Right atrium auricular region (tissue), 2 donors: ENCODE measurements around the gene ABCC4. TPM values are rescaled to one million over a fixed set of nuclear protein-coding genes. Genes with fewer than 3 reads are reported as not detected.

Experiments
- DNase-seq: peaks from one replicate; pipeline ENCODE4 v3.0.0-alpha.2; 2019; ENCODE audit warnings: low spot score
- H3K27ac ChIP-seq, 2 donors: fragments of 200-600 bp; sonication (generic); 1 replicate in 1 of 2; 2 replicates in 1 of 2; pipeline ENCODE4 v1.5.1; 2016 to 2019
- H3K27me3 ChIP-seq, 2 donors: fragments of 200-600 bp; sonication (generic); one replicate each; pipeline versions ENCODE4 v1.5.1 to v1.6.0; 2017 to 2019
- H3K36me3 ChIP-seq: fragments of 200-600 bp; sonication (generic); one replicate; pipeline ENCODE4 v1.5.1; 2016
- H3K4me1 ChIP-seq, 2 donors: fragments of 200-600 bp; sonication (generic); one replicate each; pipeline versions ENCODE4 v1.5.1 to v1.6.0; 2017 to 2019
- H3K4me3 ChIP-seq, 2 donors: fragments of 200-600 bp; sonication (generic); 1 replicate in 1 of 2; 2 replicates in 1 of 2; pipeline ENCODE4 v1.5.1; 2017 to 2019; ENCODE audit warnings: mild to moderate bottlenecking in 1 of 2, moderate library complexity in 1 of 2
- H3K9me3 ChIP-seq, 2 donors: fragments of 200-600 bp; sonication (generic); one replicate each; pipeline ENCODE4 v1.5.1; 2019
- CTCF ChIP-seq, 2 donors: fragments of 200-600 bp; sonication (generic); IDR thresholded peaks; one replicate each; pipeline ENCODE4 v1.5.1; 2019; ENCODE audit warnings: antibody characterized with exemption in 2 of 2
- total RNA-seq, 2 donors: library from RNA; depleted of rRNA; stranded (reverse); fragments of >200 nt; gene quantifications; one replicate each; pipeline ENCODE4 v1.1.0, GENCODE V29; 2016

The ABCC4 gene
- total RNA-seq, 2 donors from 2014 or later = 3.0 to 4.2 TPM

DNA sequence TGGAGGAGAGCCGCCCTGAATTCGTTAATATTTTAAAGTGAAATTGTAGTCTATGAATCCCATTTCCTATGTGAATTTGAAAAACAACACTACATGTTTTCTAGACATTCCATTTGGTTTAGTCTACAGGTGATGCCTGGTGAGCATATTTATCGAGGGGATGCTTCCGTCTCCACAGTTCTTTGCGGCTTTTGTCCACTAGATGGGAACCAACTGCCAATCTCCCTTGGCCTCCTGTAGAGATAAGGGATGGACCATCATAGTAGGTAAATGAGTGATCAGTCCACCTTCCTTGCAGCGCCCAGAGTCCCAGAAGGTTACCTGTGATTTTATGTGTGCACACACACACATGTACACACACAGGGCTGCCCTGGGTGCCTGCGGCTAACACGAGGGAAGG lies 299.1 kb downstream of the ABCC4 start:
- H3K36me3 ChIP-seq = no peaks in the 10 kb centered on the region
- H3K4me3 ChIP-seq = no peak overlapping the region
- peaks cover 0 to 10% of the 10 kb centered on the region in 2 donors for H3K4me1 ChIP-seq
- no peak for TF ChIP-seq CTCF (IDR thresholded peaks at IDR 0.05)
- no peak overlapping the region for H3K27ac ChIP-seq
- peaks cover 0 to 5% of the 10 kb centered on the region in 2 donors for H3K27me3 ChIP-seq
- no peak for DNase-seq
- H3K9me3 ChIP-seq = no peaks in the 10 kb centered on the region

DNA sequence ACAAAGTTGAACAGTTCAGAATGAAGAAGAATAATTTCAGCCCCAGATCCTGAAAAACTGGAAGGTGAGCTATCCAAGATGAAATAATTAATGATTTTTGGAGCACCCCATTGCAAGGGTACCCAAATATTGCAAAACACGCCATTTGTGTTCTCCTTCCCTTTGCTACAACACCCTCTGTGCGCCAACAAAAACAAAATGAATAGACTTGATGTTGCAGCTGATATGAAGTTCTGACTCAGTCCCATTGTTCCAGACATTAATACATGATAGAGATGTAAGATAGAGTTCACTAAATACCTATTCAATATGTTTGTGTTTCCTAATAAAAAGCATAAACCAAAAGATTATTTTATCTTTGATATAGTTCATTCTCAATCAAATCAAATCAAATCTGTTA lies 301.4 kb downstream of the ABCC4 start:
- H3K27ac ChIP-seq = no peak overlapping the region
- no peak for DNase-seq
- no peaks in the 10 kb centered on the region for H3K36me3 ChIP-seq
- H3K9me3 ChIP-seq = no peaks in the 10 kb centered on the region
- H3K4me3 ChIP-seq = no peak overlapping the region
- no peak for TF ChIP-seq CTCF (IDR thresholded peaks at IDR 0.05)
- peaks cover 0 to 5% of the 10 kb centered on the region in 2 donors for H3K27me3 ChIP-seq
- peaks cover 0 to 10% of the 10 kb centered on the region in 2 donors for H3K4me1 ChIP-seq

GRCh38 chr13:94997126-94997525 lies 304.1 kb downstream of the ABCC4 start:
- no peaks in the 10 kb centered on the region for H3K4me1 ChIP-seq
- no peaks in the 10 kb centered on the region for H3K9me3 ChIP-seq
- no peak for TF ChIP-seq CTCF (IDR thresholded peaks at IDR 0.05)
- no peaks in the 10 kb centered on the region for H3K27me3 ChIP-seq
- no peak overlapping the region for H3K4me3 ChIP-seq
- H3K36me3 ChIP-seq = no peaks in the 10 kb centered on the region
- no peak for DNase-seq
- no peak overlapping the region for H3K27ac ChIP-seq

DNA sequence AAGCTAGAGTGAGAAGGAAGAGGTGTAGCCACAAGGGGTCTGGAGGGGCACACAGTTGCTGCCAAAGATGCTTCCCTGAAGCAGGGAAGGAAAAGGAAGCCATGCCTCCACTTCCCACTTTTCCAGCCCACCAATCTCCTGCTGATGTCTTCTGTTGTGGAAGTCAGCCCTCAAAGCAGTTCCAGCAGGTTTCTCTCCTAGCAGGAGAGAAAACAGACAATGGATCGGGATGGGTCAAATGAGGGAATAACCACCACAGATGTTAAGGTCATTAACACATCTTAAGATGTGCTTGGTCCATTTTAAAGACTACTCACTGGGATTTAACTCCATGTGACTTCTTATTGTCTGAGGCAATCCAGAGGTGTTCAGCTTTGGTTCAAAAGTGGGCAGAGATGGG lies 304.8 kb downstream of the ABCC4 start:
- H3K4me3 ChIP-seq = no peak overlapping the region
- DNase-seq = no peak
- H3K4me1 ChIP-seq = no peaks in the 10 kb centered on the region
- no peaks in the 10 kb centered on the region for H3K36me3 ChIP-seq
- no peaks in the 10 kb centered on the region for H3K9me3 ChIP-seq
- no peak for TF ChIP-seq CTCF (IDR thresholded peaks at IDR 0.05)
- no peak overlapping the region for H3K27ac ChIP-seq
- no peaks in the 10 kb centered on the region for H3K27me3 ChIP-seq

DNA sequence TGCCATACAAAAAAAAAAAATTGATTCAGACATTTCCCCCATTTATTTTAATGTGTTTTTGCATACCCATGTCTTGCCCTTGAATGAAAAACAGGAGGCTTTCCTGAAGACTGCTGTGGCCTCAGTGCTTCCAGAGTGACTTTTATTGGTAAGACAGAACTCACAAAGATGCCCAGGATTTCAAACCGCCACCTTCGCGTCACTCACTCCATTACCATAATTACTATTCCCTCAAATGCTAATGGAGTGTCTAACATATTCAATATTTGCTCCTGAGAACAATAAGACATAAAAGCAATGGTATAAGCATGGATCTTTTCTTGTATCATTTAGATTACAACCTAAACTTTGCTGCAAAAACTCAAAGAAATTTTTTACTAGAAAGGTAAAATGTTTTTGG lies 306.7 kb downstream of the ABCC4 start:
- Histone ChIP-seq H3K9me3 (no peaks in the 10 kb centered on the region), H3K27me3 (no peaks in the 10 kb centered on the region), H3K4me3 (no peak overlapping the region), H3K27ac (no peak overlapping the region), H3K36me3 (no peaks in the 10 kb centered on the region), H3K4me1 (no peaks in the 10 kb centered on the region)
- no peak for DNase-seq
- no peak for TF ChIP-seq CTCF (IDR thresholded peaks at IDR 0.05)

DNA sequence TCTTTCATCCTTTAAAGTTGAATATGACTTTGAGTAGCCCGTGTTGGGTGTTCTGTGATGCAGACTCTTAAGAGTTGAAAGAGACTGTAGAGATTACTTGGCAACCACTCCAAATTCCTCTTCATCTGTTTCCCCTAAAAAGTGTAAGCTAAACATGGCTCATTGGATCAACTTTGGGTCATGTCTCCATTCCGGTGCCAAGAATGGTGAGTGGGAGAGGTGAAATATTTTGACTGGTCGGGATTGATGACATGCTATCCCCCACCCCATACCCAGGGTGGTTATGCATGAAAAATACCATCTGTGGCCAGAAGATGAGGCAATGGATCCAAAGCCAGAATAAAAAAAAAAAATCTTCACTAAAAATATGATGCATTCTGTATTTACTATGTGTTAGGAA lies 307.6 kb downstream of the ABCC4 start:
- TF ChIP-seq CTCF (IDR thresholded peaks at IDR 0.05) = no peak
- H3K36me3 ChIP-seq = no peaks in the 10 kb centered on the region
- H3K9me3 ChIP-seq = no peaks in the 10 kb centered on the region
- no peaks in the 10 kb centered on the region for H3K27me3 ChIP-seq
- H3K4me3 ChIP-seq = no peak overlapping the region
- H3K27ac ChIP-seq = no peak overlapping the region
- DNase-seq = no peak
- H3K4me1 ChIP-seq = no peaks in the 10 kb centered on the region
